GM12891 (cell line): ENCODE results near the gene SAAL1.
A peak's percentile ranks its signal among the peaks of the same experiment; 100 is the strongest.

Source experiments
- DNase-seq: peaks from one replicate; pipeline ENCODE4 v3.0.0; 2011; ENCODE audit warnings: low spot score; ENCODE audit not compliant: insufficient read length
- FAIRE-seq: peaks from 2 replicates; lab custom pipeline; 2011; peaks lifted over from hg19 to GRCh38; lab: Jason Lieb, UNC
- PAX5 ChIP-seq: IDR thresholded peaks from 2 replicates; pipeline ENCODE4 v1.6.1; 2011; ENCODE audit warnings: low read length, moderate library complexity, mild to moderate bottlenecking; ENCODE audit not compliant: insufficient read depth, severe bottlenecking
- POLR2A ChIP-seq: IDR thresholded peaks from 2 replicates; pipeline ENCODE4 v1.6.1; 2011; ENCODE audit warnings: low read depth, low read length, control low read depth
- POLR2AphosphoS5 ChIP-seq: IDR thresholded peaks from 2 replicates; pipeline ENCODE4 v1.6.1; 2011; ENCODE audit warnings: low read depth, low read length, control low read depth
- POU2F2 ChIP-seq: IDR thresholded peaks from 2 replicates; pipeline ENCODE4 v1.6.1; 2011; ENCODE audit warnings: low read depth, mild to moderate bottlenecking, control low read depth, low read length, moderate library complexity
- SPI1 ChIP-seq: IDR thresholded peaks from 2 replicates; pipeline ENCODE4 v1.6.1; 2011; ENCODE audit warnings: low read depth, low read length, control low read depth
- TAF1 ChIP-seq: IDR thresholded peaks from 2 replicates; pipeline ENCODE4 v1.6.1; 2011; ENCODE audit warnings: low read depth, low read length, control low read depth

SAAL1 gene

GRCh38 chr11:18080451-18080850 is 25.4 kb downstream of the SAAL1 start:
- TF ChIP-seq POU2F2 = no peak
- FAIRE-seq (no peak), DNase-seq (no peak)

- no peak for TF ChIP-seq POLR2AphosphoS5
- TF ChIP-seq TAF1 = no peak
- TF ChIP-seq PAX5 = no peak
- no peak for TF ChIP-seq SPI1
- no peak for TF ChIP-seq POLR2A
- no peak for TF ChIP-seq POU2F2
- FAIRE-seq = no peak
- no peak for DNase-seq
These were observed 27.0 kb downstream of the SAAL1 start for GRCh38 chr11:18078909-18079308.

- TF ChIP-seq PAX5 = no peak
- no peak for TF ChIP-seq POLR2AphosphoS5
- no peak for TF ChIP-seq POU2F2
- TF ChIP-seq POLR2A = no peak
These were observed 30.4 kb downstream of the SAAL1 start for GRCh38 chr11:18075444-18075843.

GRCh38 chr11:18071098-18071705 is 34.7 kb downstream of the SAAL1 start:
- FAIRE-seq (no peak), DNase-seq (no peak)
- TF ChIP-seq SPI1 = no peak
- TF ChIP-seq POU2F2 = no peak
- TF ChIP-seq POLR2A = no peak
- TF ChIP-seq PAX5 = no peak
- TF ChIP-seq TAF1 = no peak
- TF ChIP-seq POLR2AphosphoS5 = no peak

More at GRCh38 chr11:18075444-18075843, 30.4 kb downstream of the SAAL1 start:
- no peak for DNase-seq
- no peak for FAIRE-seq

GRCh38 chr11:18067372-18067771 is 38.5 kb downstream of the SAAL1 start:
- TF ChIP-seq POU2F2 = no peak
- no peak for TF ChIP-seq TAF1
- TF ChIP-seq POLR2A = no peak
- TF ChIP-seq POLR2AphosphoS5 = no peak
- TF ChIP-seq PAX5 = no peak
- DNase-seq (no peak), FAIRE-seq (no peak)

- FAIRE-seq (no peak), DNase-seq (no peak)
- TF ChIP-seq POLR2AphosphoS5 (no peak), SPI1 (no peak), POU2F2 (no peak), PAX5 (no peak), POLR2A (no peak), TAF1 (no peak)
These were observed 39.3 kb downstream of the SAAL1 start for GRCh38 chr11:18066626-18067025.

GRCh38 chr11:18065572-18065971 is 40.3 kb downstream of the SAAL1 start:
- no peak for FAIRE-seq
- no peak for TF ChIP-seq POLR2AphosphoS5
- 0 out of 2 replicates have a peak, but pooled peaks have one; percentile 15 for TF ChIP-seq SPI1
- no peak for DNase-seq

- TF ChIP-seq POLR2AphosphoS5 (no peak), SPI1 (no peak), POU2F2 (no peak), PAX5 (no peak), TAF1 (no peak), POLR2A (no peak)
- FAIRE-seq = no peak
- DNase-seq = no peak
These were observed 41.3 kb downstream of the SAAL1 start for GRCh38 chr11:18064450-18065054.

- DNase-seq = no peak
These were observed 41.9 kb downstream of the SAAL1 start for GRCh38 chr11:18063862-18064434.

GRCh38 chr11:18063125-18063524 is 42.8 kb downstream of the SAAL1 start:
- FAIRE-seq = no peak
- DNase-seq = no peak
- TF ChIP-seq SPI1 = no peak
- no peak for TF ChIP-seq POLR2A
- TF ChIP-seq POU2F2 = no peak
- no peak for TF ChIP-seq PAX5
- TF ChIP-seq TAF1 = no peak
- no peak for TF ChIP-seq POLR2AphosphoS5

More at GRCh38 chr11:18063862-18064434, 41.9 kb downstream of the SAAL1 start:
- no peak for TF ChIP-seq POLR2AphosphoS5
- no peak for TF ChIP-seq TAF1
- no peak for TF ChIP-seq POLR2A
- TF ChIP-seq POU2F2 = no peak
- TF ChIP-seq SPI1 = no peak
- FAIRE-seq = no peak
